ENCODE measurements around the gene TAS1R3. TPM values are rescaled to one million over a fixed set of nuclear protein-coding genes. Genes with fewer than 3 reads are reported as not detected.

The TAS1R3 gene
- total and polyA plus RNA-seq, 3 donors from 2014 or later, result 0.66 to 1.5 (median 1.5) TPM

DNA sequence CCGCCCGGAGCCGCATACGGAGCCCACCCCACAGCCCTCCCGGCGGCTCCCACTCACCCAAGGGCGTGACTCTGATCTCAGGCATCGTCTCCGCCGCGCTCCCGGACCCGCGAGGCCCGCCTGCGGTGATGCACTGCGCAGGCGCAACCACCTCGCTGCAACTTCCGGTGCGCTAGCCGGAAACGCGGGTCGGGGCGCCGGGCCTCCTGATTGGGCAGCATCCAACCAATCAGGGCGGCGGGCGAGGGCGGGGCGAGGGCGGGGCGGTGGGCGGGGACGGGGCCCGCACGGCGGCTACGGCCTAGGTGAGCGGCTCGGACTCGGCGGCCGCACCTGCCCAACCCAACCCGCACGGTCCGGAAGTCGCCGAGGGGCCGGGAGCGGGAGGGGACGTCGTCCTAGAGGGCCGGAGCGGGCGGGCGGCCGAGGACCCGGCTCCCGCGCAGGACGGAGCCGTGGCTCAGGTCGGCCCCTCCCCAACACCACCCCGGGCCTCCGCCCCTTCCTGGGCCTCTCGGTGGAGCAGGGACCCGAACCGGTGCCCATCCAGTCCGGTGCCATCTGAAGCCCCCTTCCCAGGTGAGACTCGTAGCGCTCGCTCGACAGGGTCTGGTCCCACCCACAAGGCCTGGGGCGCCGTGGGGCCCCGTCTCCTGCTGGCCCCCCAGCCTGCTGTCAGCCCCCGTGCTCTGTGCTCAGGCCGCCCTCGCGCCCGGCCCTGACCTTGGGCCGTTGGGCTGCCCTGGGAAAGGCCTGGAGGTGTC lies 6.4 kb upstream of the TAS1R3 start, which contains the start of the genes CPTP and INTS11:
TSS of gene CPTP (plus strand) at position 279 of the 764 bp plus-strand sequence. CDS start 2,109 bp downstream, outside the sequence.
TSS of gene INTS11 (minus strand) at position 137 of the 764 bp plus-strand sequence. CDS start at position 85, 52 bp downstream.
- TF ChIP-seq POLR2A (IDR thresholded peaks at IDR 0.05), result no peak
- TF ChIP-seq, protein P1, sequence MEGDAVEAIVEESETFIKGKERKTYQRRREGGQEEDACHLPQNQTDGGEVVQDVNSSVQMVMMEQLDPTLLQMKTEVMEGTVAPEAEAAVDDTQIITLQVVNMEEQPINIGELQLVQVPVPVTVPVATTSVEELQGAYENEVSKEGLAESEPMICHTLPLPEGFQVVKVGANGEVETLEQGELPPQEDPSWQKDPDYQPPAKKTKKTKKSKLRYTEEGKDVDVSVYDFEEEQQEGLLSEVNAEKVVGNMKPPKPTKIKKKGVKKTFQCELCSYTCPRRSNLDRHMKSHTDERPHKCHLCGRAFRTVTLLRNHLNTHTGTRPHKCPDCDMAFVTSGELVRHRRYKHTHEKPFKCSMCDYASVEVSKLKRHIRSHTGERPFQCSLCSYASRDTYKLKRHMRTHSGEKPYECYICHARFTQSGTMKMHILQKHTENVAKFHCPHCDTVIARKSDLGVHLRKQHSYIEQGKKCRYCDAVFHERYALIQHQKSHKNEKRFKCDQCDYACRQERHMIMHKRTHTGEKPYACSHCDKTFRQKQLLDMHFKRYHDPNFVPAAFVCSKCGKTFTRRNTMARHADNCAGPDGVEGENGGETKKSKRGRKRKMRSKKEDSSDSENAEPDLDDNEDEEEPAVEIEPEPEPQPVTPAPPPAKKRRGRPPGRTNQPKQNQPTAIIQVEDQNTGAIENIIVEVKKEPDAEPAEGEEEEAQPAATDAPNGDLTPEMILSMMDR (IDR thresholded peaks at IDR 0.05), result no peak
- Histone ChIP-seq H3K27me3 (no peaks in the 10 kb centered on the region), H3K36me3 (ENCODE audit: low read depth, missing control alignments) (no peaks in the 10 kb centered on the region), H3K9me3 (no peaks in the 10 kb centered on the region), H3K4me3 (peak within 1 kb of the TSS; percentile 86 to 96), H3K27ac (peak within 1 kb of the TSS; percentile 70 to 76), H3K4me1 (peaks cover 22% of the 10 kb centered on the region)
- peak; percentile 93 for DNase-seq
- intact Hi-C loops (cut with DNase I; ENCODE audit: low total_unique reads), result no loop called here
- WGBS, 2 donors, result 0% methylated on average over 60 of the region's 84 CpGs; no CpG with 5 or more reads in 1 of the 2 donors

DNA sequence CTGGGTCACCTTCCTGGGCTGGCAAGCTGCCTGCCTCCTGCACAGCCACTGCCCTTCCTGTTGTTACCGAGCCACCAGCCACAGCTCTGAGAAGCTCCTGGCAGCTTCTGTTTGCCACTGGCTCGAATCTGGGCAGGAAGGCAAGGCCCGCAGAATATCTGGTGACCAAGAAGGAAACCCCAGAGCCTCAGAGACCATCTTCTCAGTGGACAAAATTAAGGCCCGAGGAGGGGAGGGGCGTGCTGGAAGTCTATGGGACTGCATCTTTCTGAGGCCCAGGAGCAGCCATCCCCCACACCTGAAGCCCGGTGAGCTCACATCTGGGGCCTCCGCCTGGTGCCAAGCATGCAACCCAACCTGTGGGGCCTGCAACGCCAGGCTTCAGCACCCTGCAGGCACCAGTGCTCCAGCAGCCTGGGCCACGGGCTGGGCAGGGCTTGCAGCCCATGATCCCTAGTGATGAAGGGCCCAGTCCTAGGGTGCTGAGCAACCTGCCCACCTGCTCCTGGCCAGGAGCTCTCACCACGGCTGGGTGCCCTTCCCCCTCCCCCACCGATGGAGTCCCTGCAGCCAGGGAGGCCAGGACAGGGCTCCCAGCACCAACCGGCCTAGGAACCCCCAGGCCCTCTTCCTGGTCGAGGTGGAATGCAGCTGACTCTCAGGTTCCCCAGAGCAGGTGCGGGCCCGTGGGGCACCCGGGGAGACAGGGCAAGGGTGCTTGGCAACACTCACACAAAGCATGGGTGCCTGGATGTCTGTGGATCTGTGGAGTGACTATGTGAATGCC lies 5.6 kb upstream of the TAS1R3 start:
- Histone ChIP-seq H3K4me1 (peaks cover 22% of the 10 kb centered on the region), H3K27me3 (no peaks in the 10 kb centered on the region), H3K27ac (peak overlapping the region; percentile 12 to 76), H3K4me3 (peak overlapping the region; percentile 86 to 96), H3K9me3 (no peaks in the 10 kb centered on the region), H3K36me3 (ENCODE audit: low read depth, missing control alignments) (no peaks in the 10 kb centered on the region)
- WGBS, 2 donors, result 56 to 58% methylated on average over 9 to 16 of the region's 16 CpGs
- intact Hi-C loops (cut with DNase I; ENCODE audit: low total_unique reads), result no loop called here
- DNase-seq, result no peak
- TF ChIP-seq, protein P1 (IDR thresholded peaks at IDR 0.05), result no peak
- no peak for TF ChIP-seq POLR2A (IDR thresholded peaks at IDR 0.05)

DNA sequence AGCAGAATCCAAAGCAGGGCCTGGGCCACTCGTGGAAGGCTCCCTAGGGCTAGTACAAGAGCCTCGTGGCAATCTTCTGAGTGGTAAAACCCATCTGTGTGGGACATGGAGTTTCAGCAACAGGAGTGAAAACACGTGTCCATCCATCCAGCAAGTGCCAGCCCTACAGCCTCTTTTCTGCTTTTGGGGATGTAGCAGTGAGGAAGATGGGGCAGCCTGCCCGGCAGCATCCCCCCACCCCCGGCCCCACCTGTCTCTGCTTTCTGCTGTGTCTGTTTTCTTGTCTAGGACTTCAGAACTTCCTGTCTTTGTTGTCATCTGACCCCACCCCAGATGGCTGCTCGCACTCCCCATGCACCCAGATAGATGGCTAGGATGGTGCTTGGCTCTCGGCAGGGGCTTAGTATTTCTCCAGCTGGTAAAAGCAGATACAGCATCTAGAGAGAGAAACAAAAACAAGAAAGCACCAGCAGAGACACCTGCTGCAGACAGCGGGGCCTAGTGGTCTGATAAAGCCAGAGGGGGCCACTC lies 4.9 kb upstream of the TAS1R3 start:
- H3K9me3 ChIP-seq, result no peaks in the 10 kb centered on the region
- no peaks in the 10 kb centered on the region for H3K36me3 ChIP-seq (ENCODE audit: low read depth, missing control alignments)
- TF ChIP-seq, protein P1 (IDR thresholded peaks at IDR 0.05), result no peak
- no peak for TF ChIP-seq POLR2A (IDR thresholded peaks at IDR 0.05)
- intact Hi-C loops (cut with DNase I; ENCODE audit: low total_unique reads), result no loop called here
- 79 to 81% methylated on average over 8 of the region's 8 CpGs for WGBS, 2 donors
- no peak overlapping the region for H3K27ac ChIP-seq
- DNase-seq, result no peak
- no peaks in the 10 kb centered on the region for H3K27me3 ChIP-seq
- H3K4me3 ChIP-seq, result no peak overlapping the region
- H3K4me1 ChIP-seq, result peaks cover 22% of the 10 kb centered on the region

DNA sequence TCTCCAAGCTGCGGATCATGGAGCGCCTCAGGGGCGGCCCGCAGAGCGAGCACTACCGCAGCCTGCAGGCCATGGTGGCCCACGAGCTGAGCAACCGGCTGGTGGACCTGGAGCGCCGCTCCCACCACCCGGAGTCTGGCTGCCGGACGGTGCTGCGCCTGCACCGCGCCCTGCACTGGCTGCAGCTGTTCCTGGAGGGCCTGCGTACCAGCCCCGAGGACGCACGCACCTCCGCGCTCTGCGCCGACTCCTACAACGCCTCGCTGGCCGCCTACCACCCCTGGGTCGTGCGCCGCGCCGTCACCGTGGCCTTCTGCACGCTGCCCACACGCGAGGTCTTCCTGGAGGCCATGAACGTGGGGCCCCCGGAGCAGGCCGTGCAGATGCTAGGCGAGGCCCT lies 3.8 kb upstream of the TAS1R3 start:
- 89 to 90% methylated on average over 25 to 32 of the region's 40 CpGs for WGBS, 2 donors
- intact Hi-C loops (cut with DNase I; ENCODE audit: low total_unique reads), result no loop called here
- peaks cover 22% of the 10 kb centered on the region for H3K4me1 ChIP-seq

More for the DNA sequence above, 3.8 kb upstream of the TAS1R3 start:
- Histone ChIP-seq H3K36me3 (ENCODE audit: low read depth, missing control alignments) (no peaks in the 10 kb centered on the region), H3K9me3 (no peaks in the 10 kb centered on the region), H3K4me3 (no peak overlapping the region), H3K27me3 (no peaks in the 10 kb centered on the region), H3K27ac (no peak overlapping the region)
- no peak for DNase-seq
- TF ChIP-seq, protein P1 (IDR thresholded peaks at IDR 0.05), result no peak

Data from testis (tissue), 3 donors.